ENCODE data around the gene SNTG2. TPM values are rescaled to one million over a fixed set of nuclear protein-coding genes. Genes with fewer than 3 reads are reported as not detected.
"Not testable (repeated sequence)": the region's sequence is repeated elsewhere in the genome, so short reads cannot be mapped to it uniquely, and the experiment has no call there.

SNTG2 gene
- total RNA-seq, 2 experiments from 2014 or later, result 2.9 to 3.5 TPM

GRCh38 chr2:1219901-1220573 lies 269.4 kb downstream of the SNTG2 start:
- Mint-ChIP-seq H3K27ac (no peak overlapping the region), H3K4me1 (no peaks in the 10 kb centered on the region), H3K27me3 (no peaks in the 10 kb centered on the region), H3K36me3 (no peaks in the 10 kb centered on the region), H3K9me3 (peaks cover 3% of the 10 kb centered on the region), H3K4me3 (no peak overlapping the region)
- DNase-seq, result no peak
- ATAC-seq (ENCODE audit: low read depth), result no peak
- POLR2A ChIA-PET, result no interaction called here

GRCh38 chr2:1222056-1222455 lies 271.4 kb downstream of the SNTG2 start:
- Mint-ChIP-seq H3K27me3 (no peaks in the 10 kb centered on the region), H3K4me1 (no peaks in the 10 kb centered on the region), H3K9me3 (no peaks in the 10 kb centered on the region), H3K27ac (no peak overlapping the region), H3K4me3 (no peak overlapping the region), H3K36me3 (no peaks in the 10 kb centered on the region)
- no peak for DNase-seq
- POLR2A ChIA-PET, result no interaction called here
- ATAC-seq (ENCODE audit: low read depth), result no peak

GRCh38 chr2:1223791-1224190 lies 273.1 kb downstream of the SNTG2 start:
- POLR2A ChIA-PET, result no interaction called here
- no peak overlapping the region for H3K27ac Mint-ChIP-seq
- ATAC-seq (ENCODE audit: low read depth), result no peak
- no peak overlapping the region for H3K4me3 Mint-ChIP-seq
- H3K36me3 Mint-ChIP-seq, result no peaks in the 10 kb centered on the region
- H3K27me3 Mint-ChIP-seq, result no peaks in the 10 kb centered on the region
- DNase-seq, result no peak
- no peaks in the 10 kb centered on the region for H3K4me1 Mint-ChIP-seq
- H3K9me3 Mint-ChIP-seq, result no peaks in the 10 kb centered on the region

- no peak for ATAC-seq (ENCODE audit: low read depth)
- H3K9me3 Mint-ChIP-seq, result no peaks in the 10 kb centered on the region
- no peaks in the 10 kb centered on the region for H3K36me3 Mint-ChIP-seq
- no peaks in the 10 kb centered on the region for H3K27me3 Mint-ChIP-seq
- no peak overlapping the region for H3K27ac Mint-ChIP-seq
- DNase-seq, result no peak
- H3K4me1 Mint-ChIP-seq, result no peaks in the 10 kb centered on the region
- POLR2A ChIA-PET, result no interaction called here
- H3K4me3 Mint-ChIP-seq, result no peak overlapping the region
These were observed 274.3 kb downstream of the SNTG2 start for GRCh38 chr2:1224901-1225300.

GRCh38 chr2:1226766-1227165 lies 276.1 kb downstream of the SNTG2 start:
- POLR2A ChIA-PET, result no interaction called here
- no peak for DNase-seq
- H3K36me3 Mint-ChIP-seq, result no peaks in the 10 kb centered on the region

GRCh38 chr2:1227274-1227900 lies 276.7 kb downstream of the SNTG2 start:
- Mint-ChIP-seq H3K27me3 (no peaks in the 10 kb centered on the region), H3K4me3 (no peak overlapping the region), H3K4me1 (no peaks in the 10 kb centered on the region)

More at GRCh38 chr2:1226766-1227165, 276.1 kb downstream of the SNTG2 start:
- H3K27me3 Mint-ChIP-seq, result no peaks in the 10 kb centered on the region
- H3K9me3 Mint-ChIP-seq, result no peaks in the 10 kb centered on the region
- ATAC-seq (ENCODE audit: low read depth), result no peak
- no peak overlapping the region for H3K4me3 Mint-ChIP-seq
- no peaks in the 10 kb centered on the region for H3K4me1 Mint-ChIP-seq
- no peak overlapping the region for H3K27ac Mint-ChIP-seq

GRCh38 chr2:1229596-1229995 lies 278.9 kb downstream of the SNTG2 start:
- H3K27me3 Mint-ChIP-seq; H3K9me3 Mint-ChIP-seq; H3K27ac Mint-ChIP-seq; H3K4me1 Mint-ChIP-seq; POLR2A ChIA-PET; H3K4me3 Mint-ChIP-seq; H3K36me3 Mint-ChIP-seq; DNase-seq; ATAC-seq (ENCODE audit: low read depth): not testable (repeated sequence)

More at GRCh38 chr2:1227274-1227900, 276.7 kb downstream of the SNTG2 start:
- DNase-seq (no peak), ATAC-seq (ENCODE audit: low read depth) (no peak)
- Mint-ChIP-seq H3K36me3 (no peaks in the 10 kb centered on the region), H3K9me3 (no peaks in the 10 kb centered on the region), H3K27ac (no peak overlapping the region)
- POLR2A ChIA-PET, result no interaction called here

- Mint-ChIP-seq H3K27me3 (no peaks in the 10 kb centered on the region), H3K36me3 (no peaks in the 10 kb centered on the region), H3K4me1 (no peaks in the 10 kb centered on the region), H3K9me3 (no peaks in the 10 kb centered on the region), H3K27ac (no peak overlapping the region), H3K4me3 (no peak overlapping the region)
- ATAC-seq (ENCODE audit: low read depth) (no peak), DNase-seq (no peak)
- POLR2A ChIA-PET, result no interaction called here
These were observed 279.7 kb downstream of the SNTG2 start for GRCh38 chr2:1230155-1230893.

GRCh38 chr2:1231466-1232063 lies 280.9 kb downstream of the SNTG2 start:
- no peaks in the 10 kb centered on the region for H3K9me3 Mint-ChIP-seq

GRCh38 chr2:1233281-1233680 lies 282.6 kb downstream of the SNTG2 start:
- H3K9me3 Mint-ChIP-seq, result no peaks in the 10 kb centered on the region
- DNase-seq, result no peak
- POLR2A ChIA-PET, result no interaction called here
- no peak overlapping the region for H3K4me3 Mint-ChIP-seq
- no peak for ATAC-seq (ENCODE audit: low read depth)
- no peak overlapping the region for H3K27ac Mint-ChIP-seq
- no peaks in the 10 kb centered on the region for H3K4me1 Mint-ChIP-seq
- H3K27me3 Mint-ChIP-seq, result no peaks in the 10 kb centered on the region
- no peaks in the 10 kb centered on the region for H3K36me3 Mint-ChIP-seq

More at GRCh38 chr2:1231466-1232063, 280.9 kb downstream of the SNTG2 start:
- H3K4me1 Mint-ChIP-seq, result no peaks in the 10 kb centered on the region
- H3K27ac Mint-ChIP-seq, result no peak overlapping the region
- H3K4me3 Mint-ChIP-seq, result no peak overlapping the region
- no peak for ATAC-seq (ENCODE audit: low read depth)
- POLR2A ChIA-PET, result no interaction called here
- no peak for DNase-seq
- no peaks in the 10 kb centered on the region for H3K27me3 Mint-ChIP-seq
- H3K36me3 Mint-ChIP-seq, result no peaks in the 10 kb centered on the region

GRCh38 chr2:1234731-1235308 lies 284.2 kb downstream of the SNTG2 start:
- ATAC-seq (ENCODE audit: low read depth) (no peak), DNase-seq (no peak)
- POLR2A ChIA-PET, result no interaction called here
- H3K27me3 Mint-ChIP-seq, result no peaks in the 10 kb centered on the region
- H3K9me3 Mint-ChIP-seq, result no peaks in the 10 kb centered on the region
- H3K4me3 Mint-ChIP-seq, result no peak overlapping the region
- no peaks in the 10 kb centered on the region for H3K36me3 Mint-ChIP-seq
- H3K4me1 Mint-ChIP-seq, result no peaks in the 10 kb centered on the region
- no peak overlapping the region for H3K27ac Mint-ChIP-seq

- POLR2A ChIA-PET, result no interaction called here
- Mint-ChIP-seq H3K4me3 (no peak overlapping the region), H3K27ac (no peak overlapping the region), H3K36me3 (no peaks in the 10 kb centered on the region), H3K9me3 (no peaks in the 10 kb centered on the region), H3K27me3 (no peaks in the 10 kb centered on the region), H3K4me1 (no peaks in the 10 kb centered on the region)
- DNase-seq (no peak), ATAC-seq (ENCODE audit: low read depth) (no peak)
These were observed 285.2 kb downstream of the SNTG2 start for GRCh38 chr2:1235806-1236205.

- H3K4me1 Mint-ChIP-seq, result no peaks in the 10 kb centered on the region
- H3K27ac Mint-ChIP-seq, result no peak overlapping the region
- H3K36me3 Mint-ChIP-seq, result no peaks in the 10 kb centered on the region
- H3K27me3 Mint-ChIP-seq, result no peaks in the 10 kb centered on the region
- H3K4me3 Mint-ChIP-seq, result no peak overlapping the region
- no peaks in the 10 kb centered on the region for H3K9me3 Mint-ChIP-seq
- DNase-seq, result no peak
- ATAC-seq (ENCODE audit: low read depth), result no peak
- POLR2A ChIA-PET, result no interaction called here
These were observed 286.0 kb downstream of the SNTG2 start for GRCh38 chr2:1236606-1237005.
